ENCODE results near the gene ADAMTSL3.
"Not testable (repeated sequence)": the region's sequence is repeated elsewhere in the genome, so short reads cannot be mapped to it uniquely, and the experiment has no call there.

Gene ADAMTSL3

DNA sequence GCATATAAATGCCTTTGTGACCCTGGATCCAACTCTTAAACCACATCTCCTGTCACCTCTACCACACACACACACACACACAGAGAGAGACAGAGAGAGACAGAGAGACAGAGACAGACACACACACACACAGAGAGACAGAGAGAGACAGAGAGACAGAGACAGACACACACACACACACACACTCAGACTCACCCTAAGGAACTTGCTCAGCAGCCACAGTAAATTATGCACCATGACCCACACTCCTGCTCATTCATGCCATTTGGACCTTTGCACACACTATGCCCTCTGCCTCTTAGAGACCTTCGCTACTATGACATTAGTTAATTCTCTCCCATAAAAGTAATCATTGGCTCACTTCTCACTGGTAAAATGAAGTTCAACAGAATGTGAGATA is 275.7 kb downstream of the ADAMTSL3 start:
- no peak for FAIRE-seq

DNA sequence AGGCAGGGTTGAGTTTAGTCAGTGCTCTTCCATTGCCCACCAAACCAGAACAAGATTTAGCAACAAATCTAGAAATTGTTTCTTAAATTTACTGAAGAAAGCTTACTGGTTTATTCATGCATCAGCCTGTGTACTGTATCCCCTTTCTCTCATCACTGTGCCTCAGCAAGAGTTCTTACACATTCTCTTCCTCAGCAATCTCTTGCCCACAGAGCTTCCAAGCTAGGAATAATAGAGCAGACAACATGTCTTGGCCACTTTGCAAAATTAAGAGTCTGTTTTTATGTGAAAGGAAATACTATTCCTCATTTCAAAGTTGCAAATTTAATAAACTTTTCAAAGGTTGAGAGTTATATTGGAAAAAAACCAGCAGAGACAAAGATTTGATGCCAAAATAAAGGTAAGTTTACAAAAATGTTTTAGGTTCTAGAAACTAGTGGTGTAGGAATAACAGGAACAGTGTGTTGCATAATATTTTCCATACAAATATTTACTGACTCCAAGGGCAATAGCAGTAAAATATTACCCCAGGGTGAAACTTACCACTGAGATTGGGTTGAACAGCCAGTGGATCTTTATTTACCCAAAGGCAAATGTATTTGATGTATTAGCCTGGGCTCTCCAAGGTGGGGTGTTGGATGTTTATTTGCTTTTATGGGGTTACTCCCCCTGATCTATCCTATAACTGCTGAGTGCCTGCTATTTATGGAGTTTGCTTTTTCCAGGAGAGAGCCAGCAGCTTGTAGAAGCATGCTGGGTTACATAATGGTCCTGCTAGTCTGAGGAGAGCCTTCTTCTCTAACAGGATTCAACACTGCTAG is 276.7 kb downstream of the ADAMTSL3 start:
- FAIRE-seq: no peak

DNA sequence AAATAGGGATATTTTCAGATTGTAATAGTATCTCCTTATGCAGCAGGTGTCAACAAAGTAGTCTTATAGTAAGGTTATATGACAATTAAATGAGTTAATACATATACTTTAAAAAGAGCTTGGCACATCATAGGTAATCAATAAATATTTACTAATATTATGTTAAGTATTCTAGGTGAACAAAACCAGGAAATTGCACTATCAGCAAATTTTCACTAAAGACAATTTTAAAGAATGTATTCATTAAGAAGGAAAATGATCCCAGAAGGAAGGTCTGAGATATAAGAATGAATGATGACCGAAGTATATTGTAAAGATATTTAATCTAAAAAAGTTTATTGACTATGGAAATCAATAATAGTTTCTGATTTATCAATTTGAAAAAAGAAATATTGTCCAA is 281.9 kb downstream of the ADAMTSL3 start:
- FAIRE-seq: peak; percentile 67

DNA sequence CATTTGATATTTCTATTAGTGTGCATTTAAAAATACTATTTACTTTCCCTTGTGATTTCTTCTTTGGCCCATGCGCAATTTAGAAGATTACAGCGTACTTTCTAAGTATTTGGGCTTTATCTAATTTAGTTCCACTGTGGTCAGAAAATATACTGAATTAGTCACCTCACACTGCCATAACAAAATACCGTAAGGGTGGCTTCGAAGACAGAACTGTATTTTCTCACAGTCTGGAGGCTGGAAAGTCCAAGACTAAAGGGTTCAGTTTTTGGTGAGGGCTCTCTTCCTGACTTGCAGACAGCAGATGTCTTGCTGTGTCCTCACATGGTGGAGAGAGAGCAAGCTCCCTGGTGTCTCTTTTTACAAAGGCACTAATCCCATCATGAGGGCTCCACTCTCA is 286.2 kb downstream of the ADAMTSL3 start:
- FAIRE-seq: no peak

DNA sequence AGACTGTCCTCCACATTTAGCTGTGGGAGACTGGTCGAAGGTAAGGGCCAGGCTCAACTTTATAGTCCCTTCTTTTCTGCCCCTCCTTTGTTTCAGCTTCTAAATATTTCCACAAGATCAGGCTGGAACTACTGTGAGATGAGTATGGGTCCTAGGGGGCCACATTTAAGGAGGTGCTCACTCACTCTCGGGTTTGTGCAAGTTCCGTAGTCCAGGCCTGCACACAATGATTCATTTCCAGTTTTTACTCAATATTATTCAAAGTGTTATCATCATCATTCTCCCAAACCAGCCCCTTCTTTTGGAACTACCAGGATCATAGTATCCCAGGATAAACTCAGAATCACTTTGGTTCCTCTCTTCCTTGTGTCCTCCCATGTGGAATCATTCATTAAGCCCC is 289.1 kb downstream of the ADAMTSL3 start:
- FAIRE-seq: no peak

DNA sequence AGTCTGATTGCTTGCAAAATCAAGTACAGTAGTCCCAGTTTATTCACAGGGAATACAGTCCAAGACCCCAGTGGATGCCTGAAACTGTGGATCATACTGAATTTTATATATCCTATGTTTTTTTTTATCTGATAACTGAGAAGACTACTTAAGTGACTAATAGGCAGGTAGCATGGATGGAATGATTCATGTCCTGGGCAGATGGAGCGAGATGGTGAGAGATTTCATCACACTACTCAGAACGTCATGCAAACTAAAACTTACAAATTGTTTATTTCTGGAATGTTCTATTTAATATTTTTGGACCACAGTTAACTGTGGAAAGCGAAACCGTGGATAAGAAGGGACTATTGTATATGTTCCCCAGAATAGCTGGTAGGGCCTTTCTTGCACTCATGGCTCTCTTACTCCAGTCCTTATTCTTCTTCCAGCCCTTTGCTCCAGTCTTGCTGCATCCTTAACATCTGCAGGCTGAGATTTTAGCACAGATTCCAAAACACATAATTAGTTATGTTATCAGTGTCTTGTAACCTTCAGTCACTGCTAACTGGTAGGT is 290.0 kb downstream of the ADAMTSL3 start:
- no peak for FAIRE-seq

DNA sequence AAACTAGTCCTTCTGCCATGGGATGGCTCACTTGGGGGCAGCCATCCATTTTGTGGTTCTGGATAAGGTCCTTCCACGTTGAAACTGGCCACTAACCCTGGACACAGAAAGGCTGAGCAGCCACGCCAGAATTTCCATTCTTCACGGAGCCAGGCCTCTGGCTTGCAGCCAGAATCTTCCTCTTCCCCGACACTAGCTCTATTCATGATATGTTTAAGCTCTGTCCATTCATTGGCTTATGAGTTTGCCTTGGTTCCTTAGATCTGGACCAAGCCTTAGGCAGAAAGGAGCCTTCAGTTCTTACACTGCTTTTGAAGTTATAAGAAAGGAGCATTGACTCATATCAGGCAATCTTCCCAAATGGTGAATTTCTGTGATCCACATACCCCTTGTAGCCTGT is 293.2 kb downstream of the ADAMTSL3 start:
- FAIRE-seq: no peak

DNA sequence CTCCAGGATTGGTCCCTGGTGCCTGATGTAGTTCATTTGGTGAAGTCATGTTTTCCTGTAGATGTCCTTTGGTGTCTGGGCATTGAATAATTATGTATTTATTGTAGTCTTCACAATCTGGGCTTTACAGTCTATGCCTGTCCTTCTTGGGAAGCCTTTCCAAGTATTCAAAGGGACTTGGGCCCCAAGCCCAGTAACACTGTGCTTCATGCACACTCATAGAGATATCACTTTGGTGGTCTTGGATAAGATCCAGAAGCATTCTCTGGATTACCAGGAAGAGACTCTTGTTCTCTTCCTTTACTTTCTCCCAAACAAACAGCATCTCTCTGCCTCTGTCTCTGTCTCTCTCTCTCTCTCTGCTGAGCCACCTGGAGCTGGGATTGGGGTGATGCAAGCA is 300.6 kb downstream of the ADAMTSL3 start:
- no peak for FAIRE-seq

DNA sequence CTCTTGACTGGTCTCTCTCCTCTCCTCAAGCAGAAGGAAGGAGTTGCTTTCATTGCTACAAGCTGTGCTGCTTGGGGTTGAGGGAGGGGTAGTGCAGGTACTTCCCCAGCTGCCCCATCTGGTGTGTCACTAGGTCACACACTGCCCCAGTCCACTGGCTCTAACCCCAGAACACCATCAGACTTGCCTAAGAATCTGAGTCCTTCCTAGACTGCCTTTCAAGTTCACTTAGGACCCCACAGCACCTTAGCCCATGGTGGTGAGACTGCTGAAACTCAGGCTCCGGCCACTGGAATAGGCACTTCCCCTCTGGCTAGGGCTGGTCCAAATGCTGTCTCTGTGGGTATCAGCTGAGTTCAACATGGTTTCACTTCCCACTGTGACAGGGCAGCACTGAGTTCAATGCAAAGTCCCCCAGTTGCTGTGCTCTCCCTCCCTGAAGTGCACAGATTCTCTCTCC is 301.9 kb downstream of the ADAMTSL3 start:
- FAIRE-seq: no peak

DNA sequence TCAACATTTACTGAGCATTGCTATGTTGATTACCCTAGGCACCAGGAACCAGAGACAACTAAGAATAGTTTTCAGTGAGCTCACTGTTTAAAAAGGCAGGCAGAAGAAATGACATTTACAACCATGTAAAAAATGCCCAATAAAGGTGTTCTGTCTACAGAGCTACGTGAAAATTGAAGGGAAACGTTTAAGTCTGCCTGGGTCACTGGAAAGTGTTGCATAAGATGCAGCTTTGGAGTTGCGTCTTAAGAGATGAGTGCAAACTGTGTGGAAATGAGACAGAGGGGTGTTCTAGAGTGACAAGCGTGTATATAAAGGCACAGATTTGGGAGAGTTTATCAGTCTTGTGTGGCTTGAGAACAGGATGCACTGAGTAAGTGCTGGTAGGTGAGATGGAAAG is 303.0 kb downstream of the ADAMTSL3 start:
- no peak for FAIRE-seq

DNA sequence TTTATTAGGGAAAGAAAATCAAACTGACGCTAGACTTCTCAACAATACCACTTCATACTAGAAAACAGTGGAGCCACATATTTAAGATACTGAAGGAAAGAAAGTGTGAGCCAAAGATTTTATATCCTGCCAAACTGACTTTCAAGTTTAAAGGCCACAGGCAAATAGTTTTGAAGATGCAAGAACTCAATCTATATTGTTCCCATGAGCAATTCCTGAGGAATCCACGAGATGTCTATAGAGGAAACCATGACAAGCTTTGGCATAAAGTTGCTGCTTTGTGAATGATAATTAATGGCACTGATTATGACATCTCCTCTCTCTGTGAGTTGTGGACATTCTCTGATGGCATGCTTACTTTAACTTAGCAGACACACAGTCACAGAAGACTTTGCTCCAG is 305.6 kb downstream of the ADAMTSL3 start:
- no peak for FAIRE-seq

DNA sequence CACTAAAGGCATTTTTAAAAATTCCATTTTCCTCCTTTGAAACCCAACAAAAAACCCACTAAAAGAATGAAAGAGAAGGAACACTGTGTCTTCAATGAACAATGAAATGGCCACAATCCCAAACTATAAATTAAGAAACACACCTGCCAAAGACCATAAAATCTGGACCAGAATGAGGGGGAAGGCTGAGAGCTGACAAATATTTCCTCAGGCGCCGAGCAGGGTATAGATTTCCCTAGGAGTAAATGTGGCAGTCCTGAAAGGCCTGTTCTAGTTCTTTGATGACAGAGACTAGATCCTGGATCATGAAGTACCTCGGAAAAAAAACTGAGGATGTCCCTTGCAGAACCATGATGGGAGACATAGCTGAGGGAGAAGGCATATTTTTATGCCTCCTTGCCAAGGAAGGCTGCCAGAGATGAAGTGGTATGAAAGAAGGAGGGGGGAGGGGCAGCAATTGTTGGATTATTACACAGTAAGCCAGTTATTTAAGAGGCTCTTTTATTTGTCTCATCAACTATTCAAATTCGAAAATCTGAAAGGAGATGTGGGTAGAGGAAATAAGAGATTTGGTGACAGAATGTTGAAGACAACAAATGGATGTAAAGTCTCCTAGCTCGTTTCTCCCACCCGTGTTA is 306.4 kb downstream of the ADAMTSL3 start:
- FAIRE-seq: no peak

DNA sequence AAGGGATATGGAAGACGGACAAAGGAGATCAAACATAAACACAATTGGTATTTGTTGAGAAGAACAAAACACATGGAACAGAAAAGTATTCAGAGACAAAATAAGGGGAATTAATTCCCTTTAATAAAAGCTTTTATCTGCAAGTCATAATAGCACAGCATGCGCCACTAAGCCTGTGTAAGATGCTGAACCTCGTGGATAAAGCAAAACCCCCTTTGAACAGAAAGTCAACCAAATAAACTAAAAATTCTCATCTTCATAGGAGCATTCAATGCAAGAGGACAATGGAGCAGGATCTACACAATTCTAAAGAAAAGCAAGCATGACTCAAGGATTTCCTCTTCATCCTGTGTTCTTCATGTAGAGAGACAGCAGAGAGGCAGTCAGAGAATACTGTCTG is 307.4 kb downstream of the ADAMTSL3 start:
- no peak for FAIRE-seq

DNA sequence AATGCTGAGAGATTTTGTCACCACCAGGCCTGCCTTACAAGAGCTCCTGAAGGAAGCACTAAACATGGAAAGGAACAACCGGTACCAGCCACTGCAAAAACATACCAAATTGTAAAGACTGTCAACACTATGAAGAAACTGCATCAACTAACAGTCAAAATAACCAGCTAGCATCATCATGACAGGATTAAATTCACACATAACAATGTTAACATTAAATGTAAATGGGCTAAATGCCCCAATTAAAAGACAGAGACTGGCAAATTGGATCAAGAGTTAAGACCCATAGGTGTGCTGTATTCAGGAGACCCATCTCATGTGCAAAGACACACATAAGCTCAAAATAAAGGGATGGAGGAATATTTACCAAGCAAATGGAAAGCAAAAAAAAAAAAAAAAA is 311.0 kb downstream of the ADAMTSL3 start:
- FAIRE-seq: not testable (repeated sequence)

DNA sequence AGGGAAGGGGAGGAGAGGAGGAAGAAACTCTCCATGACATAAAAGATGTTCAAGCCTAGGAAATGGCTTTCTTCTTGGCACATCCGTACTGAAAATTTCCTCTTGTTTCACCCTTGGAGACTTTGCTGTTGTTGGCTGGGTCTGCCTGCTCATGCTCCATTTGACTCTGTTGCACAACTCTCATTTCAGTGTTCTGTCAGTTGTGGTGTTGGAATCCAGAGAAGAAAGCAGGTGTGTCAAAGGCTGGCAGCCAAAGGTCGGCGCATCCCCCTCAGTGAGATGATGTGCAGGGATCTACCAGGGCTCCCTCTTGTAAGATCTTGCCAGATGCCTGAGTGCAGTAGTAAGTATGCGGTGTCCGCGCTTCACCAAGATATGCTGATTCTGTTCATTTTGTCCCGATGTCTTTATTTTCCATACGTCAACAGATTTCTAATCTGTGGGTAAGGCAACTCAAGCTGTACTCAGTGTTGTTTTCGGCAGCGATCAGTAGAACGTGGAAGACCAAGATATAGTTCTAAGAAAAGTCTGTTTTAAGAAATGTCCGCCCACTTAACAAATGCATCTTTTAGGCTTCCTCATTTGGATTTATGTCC is 316.5 kb downstream of the ADAMTSL3 start:
- no peak for FAIRE-seq

DNA sequence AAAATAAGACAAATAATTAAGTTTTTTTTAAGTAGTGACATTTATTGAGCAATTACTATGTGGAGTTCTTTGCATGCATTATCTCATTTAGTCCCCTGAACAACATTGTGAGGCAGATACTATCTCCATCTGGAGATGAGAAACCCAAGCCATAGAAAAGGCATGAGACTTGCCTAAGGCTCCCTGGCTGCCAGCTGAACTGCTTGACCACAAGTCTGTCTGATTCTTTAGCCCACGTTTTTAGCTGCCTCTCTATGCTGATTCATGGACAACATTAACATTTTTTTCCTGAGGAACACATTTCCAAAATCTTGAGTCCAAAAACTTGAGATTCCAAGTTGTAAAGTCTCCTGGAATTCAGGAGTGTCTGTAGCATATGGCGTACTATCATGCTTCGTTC is 318.1 kb downstream of the ADAMTSL3 start:
- FAIRE-seq: no peak

DNA sequence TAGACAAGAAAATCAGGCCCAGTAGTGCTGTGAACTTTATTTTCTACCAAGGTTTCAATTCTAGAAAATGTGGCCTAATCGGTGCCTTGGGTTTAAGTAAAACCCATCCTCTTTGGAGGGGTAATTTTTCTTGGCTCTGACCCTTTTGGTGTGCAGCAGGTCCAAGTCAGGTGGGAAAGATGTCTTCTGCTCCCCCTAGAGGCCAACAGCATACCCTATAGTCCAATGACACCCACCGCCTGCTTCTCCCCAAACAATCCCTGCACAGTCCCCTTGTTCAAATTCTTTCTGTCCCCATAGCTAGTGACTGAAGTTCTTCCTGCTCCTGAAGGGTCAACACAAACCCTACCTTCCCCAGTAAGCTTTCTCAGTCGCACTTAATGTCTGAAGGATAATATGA is 319.9 kb downstream of the ADAMTSL3 start:
- no peak for FAIRE-seq

DNA sequence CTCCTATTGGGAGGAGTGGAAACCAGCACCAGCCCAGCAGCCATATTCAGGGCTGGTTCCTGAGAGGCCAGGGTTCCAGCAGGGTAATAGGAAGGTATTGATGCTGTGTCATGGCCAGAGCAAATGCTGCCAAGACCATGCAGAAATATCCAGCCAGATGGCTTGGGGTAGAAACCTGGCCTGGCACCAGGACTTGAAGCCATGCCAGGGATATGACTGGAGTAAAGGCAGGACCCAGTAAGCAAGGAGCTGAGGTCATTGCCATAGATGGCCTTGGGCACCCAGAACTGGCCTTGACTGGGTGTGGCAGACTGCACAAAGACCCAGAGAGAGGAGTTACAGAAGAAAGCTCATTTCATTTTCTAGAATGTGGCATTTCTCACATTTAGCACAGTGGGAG is 324.1 kb downstream of the ADAMTSL3 start:
- FAIRE-seq: no peak

DNA sequence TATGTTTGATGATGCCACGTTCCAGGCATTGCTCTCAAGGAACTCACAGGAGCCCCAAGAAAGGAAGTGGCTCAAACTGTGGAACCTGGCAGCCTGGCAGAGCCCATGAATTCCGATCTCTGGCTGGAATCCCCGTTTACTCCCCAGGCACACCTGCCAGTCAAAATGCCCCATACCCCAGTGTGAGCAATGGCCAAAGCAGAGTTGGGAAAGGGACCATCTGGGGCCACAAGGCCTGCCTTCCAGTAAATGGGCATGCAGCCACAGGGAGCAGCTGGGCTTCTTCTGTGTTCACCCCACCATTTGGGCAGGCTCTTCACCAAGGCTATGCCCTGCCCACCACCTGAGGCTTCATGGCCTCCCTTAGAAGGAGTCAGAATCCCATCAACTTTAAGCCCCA is 324.7 kb downstream of the ADAMTSL3 start:
- no peak for FAIRE-seq

DNA sequence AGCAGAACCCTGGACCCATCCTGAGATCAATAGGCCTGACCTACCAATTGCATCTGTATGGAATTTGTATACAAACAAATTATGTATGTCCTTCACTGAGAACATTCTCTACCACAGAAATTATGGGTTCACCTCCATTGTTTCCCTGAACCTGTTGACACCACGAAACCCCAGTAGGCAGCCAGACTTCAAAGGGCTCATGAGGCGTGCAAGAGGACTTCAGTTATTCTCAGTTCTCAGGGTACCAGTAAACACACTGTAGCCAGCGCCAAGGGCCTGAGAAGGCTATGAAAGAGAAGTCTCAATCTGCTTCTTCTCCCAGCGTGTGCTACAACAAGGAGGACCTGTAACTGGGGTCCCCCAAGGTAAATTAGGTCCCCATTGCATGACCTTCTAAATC is 326.7 kb downstream of the ADAMTSL3 start:
- FAIRE-seq: no peak

DNA sequence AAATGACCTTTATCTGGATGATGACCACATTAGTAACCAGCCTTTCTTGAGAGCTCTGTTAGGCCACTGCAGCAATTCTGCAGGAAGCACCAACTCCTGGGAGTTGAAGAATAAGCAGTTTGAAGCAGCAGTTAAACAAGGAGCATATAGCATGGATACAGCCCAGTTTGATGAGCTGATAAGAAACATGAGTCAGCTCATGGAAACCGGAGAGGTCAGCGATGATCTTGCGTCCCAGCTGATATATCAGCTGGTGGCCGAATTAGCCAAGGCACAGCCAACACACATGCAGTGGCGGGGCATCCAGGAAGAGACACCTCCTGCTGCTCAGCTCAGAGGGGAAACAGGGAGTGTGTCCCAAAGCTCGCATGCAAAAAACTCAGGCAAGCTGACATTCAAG is 328.8 kb downstream of the ADAMTSL3 start:
- no peak for FAIRE-seq

DNA sequence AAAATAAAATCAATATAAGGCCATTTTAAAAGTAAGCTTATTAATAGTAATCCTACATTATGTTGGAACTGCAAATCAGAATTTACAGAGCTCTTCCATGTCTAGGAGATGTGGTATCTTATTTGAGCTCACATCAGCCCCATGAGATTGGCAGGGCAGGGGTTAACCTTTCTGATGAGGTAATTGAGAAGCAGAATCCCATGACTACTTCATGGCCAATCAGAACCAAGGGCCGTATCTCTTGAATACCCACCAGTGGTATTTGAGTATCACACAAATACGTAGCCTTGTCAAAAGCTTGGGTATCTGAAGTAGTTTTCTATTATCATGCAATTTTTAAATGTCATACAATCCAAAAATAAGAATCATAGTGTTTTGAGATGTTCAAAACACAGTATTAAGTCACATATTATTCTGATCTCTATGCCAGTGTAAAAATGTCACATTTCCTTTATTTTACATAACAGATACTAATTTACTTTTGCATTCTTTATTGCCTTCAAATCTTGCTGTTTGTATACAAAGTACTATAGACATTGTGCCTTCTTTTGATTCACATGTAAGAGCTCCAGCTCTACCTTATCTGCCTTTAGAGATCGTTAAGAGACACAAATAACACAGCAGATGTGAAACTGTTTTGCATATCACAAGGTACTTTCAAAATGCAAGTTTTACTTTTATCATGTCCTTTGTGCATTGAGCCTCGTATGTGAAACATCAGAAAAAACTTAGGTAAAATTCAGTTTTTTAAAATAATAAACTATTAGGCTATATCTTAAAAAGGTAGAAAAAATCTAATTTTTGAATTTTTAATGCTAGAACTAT is 329.9 kb downstream of the ADAMTSL3 start:
- no peak for FAIRE-seq

DNA sequence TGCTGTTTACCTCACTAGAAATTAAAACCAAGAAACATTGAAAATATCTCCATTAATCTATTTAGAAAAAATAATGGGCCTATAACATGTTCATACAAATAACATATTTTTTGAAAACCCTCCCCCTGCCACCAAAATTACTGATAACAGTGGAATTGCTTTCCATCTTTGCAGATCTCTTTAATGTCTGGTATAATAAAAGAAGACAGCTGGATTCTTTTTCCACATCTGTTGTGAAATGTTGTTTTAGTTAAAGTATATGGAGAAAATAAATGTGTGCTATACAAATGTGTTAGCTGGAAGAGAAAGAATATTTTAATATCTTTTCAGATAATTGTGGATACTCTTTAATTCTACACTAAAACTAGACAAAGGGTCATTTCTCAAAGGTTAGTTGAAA is 330.7 kb downstream of the ADAMTSL3 start:
- no peak for FAIRE-seq
